ENCODE measurements around the gene RUSF1. TPM values are rescaled to one million over a fixed set of nuclear protein-coding genes. Genes with fewer than 3 reads are reported as not detected.

RUSF1 gene
- total and polyA plus RNA-seq, 10 of the 15 experiments (the other 5 are each of a cell fraction or from before 2014, with no cell fraction given), result 0.20 to 46.3 (median 29.7) TPM

GRCh38 chr16:31459687-31460581 lies 48.3 kb downstream of the RUSF1 start (continued):
- TF ChIP-seq PBX3 (IDR thresholded peaks at IDR 0.05; ENCODE audit: insufficient replicate concordance, low read depth, low read length) (no peak), ZZZ3 (IDR thresholded peaks at IDR 0.05; ENCODE audit: control insufficient read depth, insufficient read length, low read depth) (no peak), POLR2AphosphoS2 (IDR thresholded peaks at IDR 0.05; ENCODE audit: low read depth, low read length) (peak; percentile 63; the same call in 1 of the 2 replicates), ZNF622 (IDR thresholded peaks at IDR 0.05) (no peak)

- in situ Hi-C loops (cut with MboI) (loop anchor here (5.0 kb wide), 2 partner anchors 238 to 408 kb away; no protein-coding TSS in a partner anchor), intact Hi-C loops (cut with micrococcal nuclease; ENCODE audit: unreplicated experiment) (loop anchor here (1.0 to 5.0 kb wide), 4 partner anchors 17 to 409 kb away; partner anchors contain the start of genes RUSF1 and ZNF843)
- Histone ChIP-seq H4K20me1 (ENCODE audit: control insufficient read depth, insufficient read depth) (peaks cover 7% of the 10 kb centered on the region; the same call in 1 of the 2 replicates), H3K4me1 (ENCODE audit: control insufficient read depth, insufficient read depth, low read length) (peaks cover 16% of the 10 kb centered on the region), H3K9me3 (replicated peaks; ENCODE audit: control insufficient read depth, insufficient read depth, low read length) (no peaks in the 10 kb centered on the region), H3K27ac (ENCODE audit: control insufficient read depth, insufficient read depth) (peak within 1 kb of the TSS; percentile 100), H3K79me2 (ENCODE audit: control insufficient read depth, insufficient read depth, low read length) (peaks cover 46% of the 10 kb centered on the region), H3K27me3 (replicated peaks in 1 of 2; ENCODE audit: control insufficient read depth in 2 of 2, insufficient read depth in 2 of 2, low read length in 1 of 2) (no peaks in the 10 kb centered on the region), H3K4me3 (peak within 1 kb of the TSS; percentile 95), H3K36me3 (ENCODE audit: control insufficient read depth in 2 of 2, insufficient read depth in 2 of 2, low read length in 1 of 2) (peaks cover 0 to 11% of the 10 kb centered on the region in 2 experiments; a peak in 3 of 4 replicates), H2AFZ (ENCODE audit: control insufficient read depth, low read depth, low read length) (peak within 1 kb of the TSS; percentile 98), H3K9ac (ENCODE audit: control insufficient read depth, insufficient read depth, low read length) (peak within 1 kb of the TSS; percentile 96), H3K4me2 (ENCODE audit: control insufficient read depth, insufficient read depth) (peak within 1 kb of the TSS; percentile 97)
- RAD21 ChIA-PET (ENCODE audit: unreplicated experiment), result interaction anchor here (0.9 to 4.0 kb wide), 12 partner anchors 15 to 414 kb away, joined by 3 to 21 read pairs (median 6); partner anchors contain the start of genes FUS, ITGAX, ZNF267 and ZNF646
- SMC1A ChIA-PET (ENCODE audit: uncharacterized antibody, unreplicated experiment), result interaction anchor here (0.6 to 4.1 kb wide), 9 partner anchors 39 to 505 kb away, joined by 3 to 26 read pairs (median 5); a partner anchor contains a TSS
- BruUV-seq (replicated peaks), result TSS peak; percentile 77
- CTCF ChIA-PET, result interaction anchor here (0.6 to 7.0 kb wide), 18 partner anchors 15 to 505 kb away, joined by 3 to 71 read pairs (median 6); partner anchors contain the start of genes RUSF1, ZNF646, ZNF668 and ZNF843
- peak; percentile 80 for ATAC-seq
- peak; percentile 90 for DNase-seq (ENCODE audit: low read depth, low spot score)
- POLR2A ChIA-PET, result interaction anchor here (0.5 to 4.0 kb wide), 14 partner anchors 38 to 576 kb away, joined by 3 to 20 read pairs (median 4); partner anchors contain the start of genes FUS, ITGAX, KAT8 and ZNF267
- FAIRE-seq, result peak; percentile 99
- WGBS (ENCODE audit: insufficient coverage, insufficient replicate concordance, low lambda C conversion rate, missing lambda C conversion rate), result under 1% methylated on average over 90 of the region's 91 CpGs
- TF ChIP-seq IKZF1 (conservative IDR thresholded peaks at IDR 0.05) (peak; percentile 97), ATF7 (IDR thresholded peaks at IDR 0.05; ENCODE audit: low read depth) (no peak; the same call in 1 of the 2 replicates), USF1 (IDR thresholded peaks at IDR 0.05; ENCODE audit: borderline replicate concordance, extremely low read length, insufficient read depth, low read depth, low read length) (no peak), STAT1 (conservative IDR thresholded peaks at IDR 0.05) (peak; percentile 12), SIX5 (IDR thresholded peaks at IDR 0.05; ENCODE audit: low read depth, low read length, severe bottlenecking) (peak; percentile 83), ZBTB33 (IDR thresholded peaks at IDR 0.05) (no peak), ESRRA (IDR thresholded peaks at IDR 0.05; ENCODE audit: low read length) (0 out of 2 replicates have a peak, but pooled peaks have one; percentile 8), TBL1XR1 (IDR thresholded peaks at IDR 0.05; ENCODE audit: low read depth, low read length) (no peak), SMARCA5 (IDR thresholded peaks at IDR 0.05) (peak; percentile 91), BMI1 (IDR thresholded peaks at IDR 0.05; ENCODE audit: borderline replicate concordance) (no peak)
Measured at GRCh38 chr16:31458844-31459686, 49.1 kb downstream of the RUSF1 start, which contains the start of gene ARMC5. Gene ARMC5, plus strand, starts transcription at chr16:31459501. Its CDS starts 24 bp downstream, at chr16:31459525.

Data from GM12878 (cell line).